GM12892 (cell line): Measurements from ENCODE around the gene GAD2.

Experiments
- DNase-seq: peaks from one replicate; pipeline ENCODE4 v3.0.0; 2011; ENCODE audit not compliant: insufficient read length
- FAIRE-seq: peaks from 2 replicates; lab custom pipeline; 2011; peaks lifted over from hg19 to GRCh38; lab: Jason Lieb, UNC
- POLR2A ChIP-seq: IDR thresholded peaks from 2 replicates; pipeline ENCODE4 v1.6.1; 2011; ENCODE audit warnings: low read depth, low read length, control low read depth
- POLR2AphosphoS5 ChIP-seq: IDR thresholded peaks from 2 replicates; pipeline ENCODE4 v1.6.1; 2011; ENCODE audit warnings: low read depth, low read length, control low read depth
- TAF1 ChIP-seq: IDR thresholded peaks from 2 replicates; pipeline ENCODE4 v1.6.1; 2011; ENCODE audit warnings: low read depth, mild to moderate bottlenecking, control low read depth, low read length, borderline replicate concordance

GAD2 gene

GRCh38 chr10:26235761-26236160, 19.2 kb downstream of the GAD2 start:
- no peak for DNase-seq
- no peak for FAIRE-seq

GRCh38 chr10:26238378-26238777, 21.8 kb downstream of the GAD2 start:
- no peak for DNase-seq
- FAIRE-seq: no peak
- TF ChIP-seq POLR2AphosphoS5 (no peak), TAF1 (no peak), POLR2A (no peak)

More at GRCh38 chr10:26235761-26236160, 19.2 kb downstream of the GAD2 start:
- TF ChIP-seq POLR2AphosphoS5: no peak
- no peak for TF ChIP-seq TAF1
- TF ChIP-seq POLR2A: no peak

- FAIRE-seq (no peak), DNase-seq (no peak)
- TF ChIP-seq POLR2A (no peak), TAF1 (no peak), POLR2AphosphoS5 (no peak)
These were observed 26.3 kb downstream of the GAD2 start for GRCh38 chr10:26242706-26243350.

GRCh38 chr10:26243351-26243720, 26.8 kb downstream of the GAD2 start:
- TF ChIP-seq TAF1 (no peak), POLR2A (no peak), POLR2AphosphoS5 (no peak)
- DNase-seq: no peak
- no peak for FAIRE-seq

- TF ChIP-seq POLR2A: no peak
- no peak for TF ChIP-seq POLR2AphosphoS5
- TF ChIP-seq TAF1: no peak
- DNase-seq (no peak), FAIRE-seq (no peak)
These were observed 33.1 kb downstream of the GAD2 start for GRCh38 chr10:26249681-26250080.

- FAIRE-seq (no peak), DNase-seq (no peak)
- TF ChIP-seq POLR2AphosphoS5 (no peak), TAF1 (no peak), POLR2A (no peak)
These were observed 35.4 kb downstream of the GAD2 start for GRCh38 chr10:26251925-26252324.

- TF ChIP-seq POLR2AphosphoS5 (no peak), TAF1 (no peak), POLR2A (no peak)
- no peak for FAIRE-seq
- DNase-seq: no peak
These were observed 38.0 kb downstream of the GAD2 start for GRCh38 chr10:26254616-26255015.

GRCh38 chr10:26259341-26259740, 42.8 kb downstream of the GAD2 start:
- no peak for DNase-seq
- TF ChIP-seq POLR2AphosphoS5: no peak
- TF ChIP-seq TAF1: no peak
- no peak for TF ChIP-seq POLR2A
- FAIRE-seq: no peak

- no peak for DNase-seq
- TF ChIP-seq POLR2AphosphoS5: no peak
- no peak for FAIRE-seq
These were observed 53.2 kb downstream of the GAD2 start for GRCh38 chr10:26269754-26270153.

GRCh38 chr10:26274391-26274790, 57.8 kb downstream of the GAD2 start:
- FAIRE-seq (no peak), DNase-seq (no peak)
- TF ChIP-seq POLR2A (no peak), POLR2AphosphoS5 (no peak), TAF1 (no peak)

- FAIRE-seq (no peak), DNase-seq (no peak)
- TF ChIP-seq POLR2A (no peak), TAF1 (no peak), POLR2AphosphoS5 (no peak)
These were observed 61.7 kb downstream of the GAD2 start for GRCh38 chr10:26278295-26278694.

GRCh38 chr10:26290236-26290635, 73.7 kb downstream of the GAD2 start:
- FAIRE-seq (no peak), DNase-seq (no peak)
- TF ChIP-seq POLR2AphosphoS5: no peak
- TF ChIP-seq TAF1: no peak
- TF ChIP-seq POLR2A: no peak

GRCh38 chr10:26291721-26292480, 75.3 kb downstream of the GAD2 start:
- FAIRE-seq (no peak), DNase-seq (no peak)
- TF ChIP-seq TAF1 (no peak), POLR2A (no peak), POLR2AphosphoS5 (no peak)

GRCh38 chr10:26296360-26296759, 79.8 kb downstream of the GAD2 start:
- TF ChIP-seq POLR2A: no peak
- no peak for TF ChIP-seq POLR2AphosphoS5
- no peak for TF ChIP-seq TAF1
- FAIRE-seq: no peak
- no peak for DNase-seq

GRCh38 chr10:26300001-26300400, 83.4 kb downstream of the GAD2 start:
- TF ChIP-seq TAF1 (no peak), POLR2AphosphoS5 (no peak), POLR2A (no peak)
- no peak for FAIRE-seq
- DNase-seq: no peak
